HUES48 (cell line): Measurements from ENCODE around the gene B4GALNT4.

Experiments used
- H3K27ac ChIP-seq: one replicate; pipeline ENCODE4 v1.7.0; 2013; ENCODE audit warnings: low read depth, low read length, inconsistent platforms
- H3K27me3 ChIP-seq: 2 replicates; pipeline ENCODE4 v1.6.1; 2013; ENCODE audit warnings: mild to moderate bottlenecking, low read length; ENCODE audit not compliant: control insufficient read depth, insufficient read depth
- H3K36me3 ChIP-seq: 2 replicates; pipeline ENCODE4 v1.6.1; 2013; ENCODE audit warnings: low read length; ENCODE audit not compliant: control insufficient read depth, insufficient read depth
- H3K4me1 ChIP-seq: 2 replicates; pipeline ENCODE4 v1.6.1; 2013; ENCODE audit warnings: mild to moderate bottlenecking, low read length; ENCODE audit not compliant: control insufficient read depth, insufficient read depth
- H3K4me3 ChIP-seq: 2 replicates; pipeline ENCODE4 v1.5.1; 2013; ENCODE audit warnings: mild to moderate bottlenecking, low read depth, low read length
- H3K9ac ChIP-seq: 2 replicates; pipeline ENCODE4 v1.6.1; 2013; ENCODE audit warnings: mild to moderate bottlenecking, low read depth, low read length, moderate library complexity
- H3K9me3 ChIP-seq: 2 replicates; pipeline ENCODE4 v1.6.1; 2013; ENCODE audit warnings: low read length; ENCODE audit not compliant: control insufficient read depth, insufficient read depth

Gene B4GALNT4

DNA sequence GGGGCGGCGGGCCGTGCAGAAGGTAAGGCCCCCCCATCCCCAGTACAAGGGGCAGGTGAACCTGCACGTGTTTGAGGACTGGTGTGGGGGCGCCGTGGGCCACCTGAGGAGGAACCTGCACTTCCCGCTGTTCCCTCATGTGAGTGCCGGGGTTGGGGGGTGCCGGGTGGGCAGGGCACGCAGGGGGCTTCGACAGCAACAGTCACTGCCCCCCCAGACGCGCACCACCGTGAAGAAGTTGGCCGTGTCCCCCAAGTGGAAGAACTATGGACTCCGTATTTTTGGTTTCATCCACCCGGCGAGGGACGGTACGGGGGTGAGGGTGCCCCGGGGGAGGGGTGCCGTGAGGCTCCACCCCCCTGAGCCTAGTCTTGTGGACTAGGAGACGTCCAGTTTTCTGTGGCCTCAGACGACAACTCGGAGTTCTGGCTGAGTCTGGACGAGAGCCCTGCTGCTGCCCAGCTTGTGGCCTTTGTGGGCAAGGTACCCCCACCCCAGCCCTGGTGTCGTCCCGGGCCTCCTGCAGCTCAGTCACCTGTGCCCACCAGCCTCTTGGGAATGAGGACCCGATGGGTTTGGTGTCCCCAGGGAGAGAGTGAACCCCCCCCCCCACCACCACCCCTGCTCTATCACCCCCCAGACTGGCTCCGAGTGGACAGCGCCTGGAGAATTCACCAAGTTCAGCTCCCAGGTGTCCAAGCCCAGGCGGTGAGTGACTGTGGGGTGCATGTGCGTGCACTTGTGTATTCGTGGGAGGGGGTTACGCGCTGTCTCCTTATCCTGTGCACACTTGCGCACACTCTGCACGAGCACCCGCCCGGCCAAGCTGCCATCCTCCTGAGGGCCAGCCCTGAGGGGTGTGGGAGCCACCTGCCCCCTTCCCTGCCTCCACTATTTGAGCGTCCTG, 3.8 kb downstream of the B4GALNT4 start:
- peaks cover 51% of the 10 kb centered on the region for H3K36me3 ChIP-seq
- H3K9me3 ChIP-seq = no peaks in the 10 kb centered on the region
- no peak overlapping the region for H3K9ac ChIP-seq
- no peak overlapping the region for H3K27ac ChIP-seq
- H3K4me1 ChIP-seq = peaks cover 12% of the 10 kb centered on the region
- H3K27me3 ChIP-seq = no peaks in the 10 kb centered on the region
- H3K4me3 ChIP-seq = no peak overlapping the region

DNA sequence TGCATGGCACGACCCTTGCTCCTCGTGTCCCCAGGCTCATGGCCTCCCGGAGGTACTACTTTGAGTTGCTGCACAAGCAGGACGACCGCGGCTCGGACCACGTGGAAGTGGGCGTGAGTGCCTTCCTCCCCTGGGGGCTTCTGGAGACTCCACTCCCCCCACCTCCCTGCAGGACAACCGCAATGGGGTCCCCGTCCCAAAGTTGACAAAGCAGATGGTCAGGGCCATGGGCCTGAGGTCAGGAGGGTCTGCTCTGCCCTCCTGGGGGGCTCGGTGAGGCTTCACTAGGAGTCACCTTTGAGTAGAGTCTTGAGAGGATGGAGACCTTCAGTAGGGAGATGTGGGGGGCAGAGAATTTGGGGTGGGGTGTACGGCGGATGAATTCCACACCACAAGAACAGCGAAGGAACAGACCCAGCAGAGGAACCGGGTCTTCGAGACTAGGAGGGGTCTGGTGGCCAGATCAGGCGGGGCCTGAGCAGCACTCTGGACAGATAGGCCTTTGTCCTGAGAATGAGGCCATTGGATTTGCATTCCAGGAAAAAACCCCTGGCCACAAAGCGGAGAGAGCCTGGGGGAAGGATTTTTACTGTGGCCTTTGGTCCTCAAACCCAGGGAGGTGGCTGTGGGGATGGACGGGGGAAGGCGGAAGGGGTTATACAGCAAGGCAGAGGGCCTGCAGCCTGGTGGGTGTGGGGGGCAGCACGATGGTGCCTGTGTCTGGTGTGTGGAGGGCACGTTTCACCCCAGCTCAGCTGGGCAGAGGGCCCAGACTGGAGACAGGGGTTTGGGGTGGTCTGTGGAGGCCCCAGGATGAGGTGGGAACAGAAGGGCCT, 4.6 kb downstream of the B4GALNT4 start:
- no peaks in the 10 kb centered on the region for H3K27me3 ChIP-seq
- H3K36me3 ChIP-seq = peaks cover 59% of the 10 kb centered on the region
- no peaks in the 10 kb centered on the region for H3K9me3 ChIP-seq
- H3K4me1 ChIP-seq = 0 out of 2 replicates have a peak, but pooled peaks cover 6% of the 10 kb centered on the region
- no peak overlapping the region for H3K9ac ChIP-seq
- no peak overlapping the region for H3K4me3 ChIP-seq
- H3K27ac ChIP-seq = no peak overlapping the region

DNA sequence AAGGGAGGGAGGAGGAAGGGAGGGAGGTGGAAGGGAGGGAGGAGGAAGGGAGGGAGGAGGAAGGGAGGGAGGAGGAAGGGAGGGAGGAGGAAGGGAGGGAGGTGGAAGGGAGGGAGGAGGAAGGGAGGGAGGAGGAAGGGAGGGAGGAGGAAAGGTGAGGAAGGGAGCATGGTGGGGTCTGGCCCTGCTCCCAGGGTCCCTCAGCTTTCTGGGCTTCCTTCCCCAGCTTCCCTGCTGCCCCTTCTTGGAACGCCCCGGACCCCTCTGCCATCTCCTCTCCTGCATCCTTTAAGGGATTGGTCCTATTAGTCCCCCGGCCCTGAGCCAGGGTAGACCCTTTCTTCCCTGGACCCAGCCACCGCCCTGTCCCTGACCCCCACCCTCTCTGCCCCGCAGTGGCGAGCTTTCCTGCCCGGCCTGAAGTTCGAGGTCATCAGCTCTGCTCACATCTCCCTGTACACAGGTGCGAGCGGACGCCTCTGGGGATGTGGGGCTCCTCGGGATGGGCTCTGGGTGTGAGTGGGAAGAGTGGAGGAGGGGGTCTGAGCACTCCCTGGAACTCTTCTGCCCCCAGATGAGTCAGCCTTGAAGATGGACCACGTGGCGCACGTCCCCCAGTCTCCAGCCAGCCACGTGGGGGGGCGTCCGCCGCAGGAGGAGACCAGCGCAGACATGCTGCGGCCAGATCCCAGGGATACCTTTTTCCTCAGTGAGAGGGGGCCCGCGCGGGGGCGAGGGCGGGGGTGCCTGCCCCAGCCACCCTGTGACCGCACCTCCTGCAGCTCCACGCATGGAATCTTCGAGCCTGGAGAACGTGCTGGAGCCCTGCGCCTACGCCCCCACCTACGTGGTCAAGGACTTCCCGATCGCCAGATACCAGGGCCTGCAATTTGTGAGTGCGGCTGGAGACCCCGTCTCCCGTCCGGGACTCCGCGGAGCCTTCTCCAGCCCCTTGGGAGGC, 6.0 kb downstream of the B4GALNT4 start:
- H3K27ac ChIP-seq = no peak overlapping the region
- H3K4me3 ChIP-seq = no peak overlapping the region
- no peaks in the 10 kb centered on the region for H3K9me3 ChIP-seq
- H3K27me3 ChIP-seq = no peaks in the 10 kb centered on the region
- no peak overlapping the region for H3K9ac ChIP-seq
- 0 out of 2 replicates have a peak, but pooled peaks cover 3% of the 10 kb centered on the region for H3K4me1 ChIP-seq
- peaks cover 71% of the 10 kb centered on the region for H3K36me3 ChIP-seq

DNA sequence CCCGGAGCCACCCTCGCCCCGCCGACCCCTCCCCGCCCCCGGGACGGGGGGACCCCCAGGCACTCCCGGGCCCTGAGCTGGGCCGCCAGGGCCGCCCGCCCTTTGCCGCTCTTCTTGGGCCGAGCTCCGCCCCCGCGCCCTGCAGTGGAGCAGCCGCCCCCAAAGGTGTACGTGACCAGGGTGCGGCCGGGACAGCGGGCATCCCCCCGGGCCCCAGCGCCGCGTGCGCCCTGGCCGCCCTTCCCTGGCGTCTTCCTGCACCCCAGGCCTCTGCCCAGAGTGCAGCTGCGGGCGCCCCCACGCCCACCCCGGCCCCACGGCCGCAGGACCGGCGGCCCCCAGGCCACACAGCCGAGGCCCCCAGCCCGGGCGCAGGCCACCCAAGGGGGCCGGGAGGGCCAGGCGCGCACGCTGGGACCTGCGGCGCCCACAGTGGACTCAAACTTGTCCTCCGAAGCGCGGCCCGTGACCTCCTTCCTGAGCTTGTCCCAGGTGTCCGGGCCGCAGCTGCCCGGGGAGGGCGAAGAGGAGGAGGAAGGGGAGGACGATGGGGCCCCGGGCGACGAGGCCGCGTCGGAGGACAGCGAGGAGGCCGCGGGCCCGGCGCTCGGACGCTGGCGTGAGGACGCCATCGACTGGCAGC, 7.4 kb downstream of the B4GALNT4 start:
- no peak overlapping the region for H3K4me3 ChIP-seq
- no peaks in the 10 kb centered on the region for H3K4me1 ChIP-seq
- peaks cover 73% of the 10 kb centered on the region for H3K36me3 ChIP-seq
- H3K9ac ChIP-seq = no peak overlapping the region
- no peak overlapping the region for H3K27ac ChIP-seq
- H3K9me3 ChIP-seq = no peaks in the 10 kb centered on the region
- no peaks in the 10 kb centered on the region for H3K27me3 ChIP-seq

DNA sequence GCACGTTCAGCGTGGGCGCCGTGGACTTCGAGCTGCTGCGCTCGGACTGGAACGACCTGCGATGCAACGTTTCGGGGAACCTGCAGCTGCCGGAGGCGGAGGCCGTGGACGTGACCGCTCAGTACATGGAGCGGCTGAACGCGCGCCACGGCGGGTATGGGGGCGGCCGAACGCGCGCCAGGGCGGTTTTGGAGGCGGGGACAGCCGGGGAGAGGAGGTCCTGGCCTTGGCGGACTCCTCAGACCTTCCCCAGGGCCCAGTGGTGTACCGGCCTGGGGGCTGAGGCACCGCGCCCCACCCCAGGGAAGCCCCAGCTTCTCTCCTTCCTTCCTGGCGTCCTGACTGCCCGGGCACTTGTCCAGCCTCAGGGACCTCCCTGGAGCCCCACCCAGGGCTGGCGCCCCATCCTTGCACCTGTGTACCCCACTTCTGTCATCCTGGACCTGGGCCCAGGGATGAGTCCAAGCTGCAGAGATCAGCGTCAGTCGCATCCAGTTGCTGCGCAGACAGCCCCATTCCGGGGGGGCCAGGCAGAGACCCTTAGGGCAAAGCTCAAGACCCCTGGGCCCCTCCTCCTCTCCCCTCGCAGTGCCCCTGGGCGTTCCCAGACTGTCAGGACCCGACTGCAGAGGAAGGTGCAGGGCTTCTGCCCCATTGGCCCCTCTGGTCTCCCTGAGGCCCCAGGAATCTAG, 8.0 kb downstream of the B4GALNT4 start:
- H3K9me3 ChIP-seq = no peaks in the 10 kb centered on the region
- no peak overlapping the region for H3K9ac ChIP-seq
- no peak overlapping the region for H3K4me3 ChIP-seq
- H3K4me1 ChIP-seq = no peaks in the 10 kb centered on the region
- H3K27ac ChIP-seq = no peak overlapping the region
- H3K27me3 ChIP-seq = no peaks in the 10 kb centered on the region
- H3K36me3 ChIP-seq = peaks cover 71% of the 10 kb centered on the region

DNA sequence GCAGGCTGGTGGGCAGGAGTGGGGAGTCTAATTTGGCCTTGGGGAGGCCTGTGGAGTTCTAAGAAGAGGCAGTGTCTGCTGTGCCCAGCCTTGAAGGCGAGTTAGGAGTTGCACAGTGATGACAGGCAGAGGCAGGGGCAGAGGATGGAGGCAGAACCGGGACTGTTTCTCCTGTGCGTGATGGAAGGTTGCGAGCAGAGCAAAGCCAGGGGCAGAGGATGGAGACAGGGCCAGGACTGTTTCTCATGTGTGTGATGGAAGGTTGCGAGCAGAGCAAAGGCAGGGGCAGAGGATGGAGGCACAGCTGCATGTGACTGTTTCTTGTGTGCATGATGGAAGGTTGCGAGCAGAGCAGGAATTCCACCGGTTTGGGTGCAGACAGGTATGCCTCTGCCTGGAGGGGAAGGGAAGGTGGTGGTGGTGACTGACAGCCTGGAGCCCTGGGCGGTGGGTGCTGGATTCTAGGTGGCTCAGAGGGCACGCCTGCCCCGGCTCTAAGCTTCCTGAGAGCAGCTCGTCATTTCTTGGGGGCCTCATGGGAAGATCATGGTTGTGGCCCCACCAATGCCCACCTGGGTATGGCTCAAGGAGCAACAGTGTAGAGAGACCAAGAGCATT, 8.7 kb downstream of the B4GALNT4 start:
- Histone ChIP-seq H3K9ac (no peak overlapping the region), H3K4me3 (no peak overlapping the region), H3K27ac (no peak overlapping the region), H3K4me1 (no peaks in the 10 kb centered on the region), H3K36me3 (peaks cover 65% of the 10 kb centered on the region), H3K27me3 (no peaks in the 10 kb centered on the region), H3K9me3 (no peaks in the 10 kb centered on the region)

DNA sequence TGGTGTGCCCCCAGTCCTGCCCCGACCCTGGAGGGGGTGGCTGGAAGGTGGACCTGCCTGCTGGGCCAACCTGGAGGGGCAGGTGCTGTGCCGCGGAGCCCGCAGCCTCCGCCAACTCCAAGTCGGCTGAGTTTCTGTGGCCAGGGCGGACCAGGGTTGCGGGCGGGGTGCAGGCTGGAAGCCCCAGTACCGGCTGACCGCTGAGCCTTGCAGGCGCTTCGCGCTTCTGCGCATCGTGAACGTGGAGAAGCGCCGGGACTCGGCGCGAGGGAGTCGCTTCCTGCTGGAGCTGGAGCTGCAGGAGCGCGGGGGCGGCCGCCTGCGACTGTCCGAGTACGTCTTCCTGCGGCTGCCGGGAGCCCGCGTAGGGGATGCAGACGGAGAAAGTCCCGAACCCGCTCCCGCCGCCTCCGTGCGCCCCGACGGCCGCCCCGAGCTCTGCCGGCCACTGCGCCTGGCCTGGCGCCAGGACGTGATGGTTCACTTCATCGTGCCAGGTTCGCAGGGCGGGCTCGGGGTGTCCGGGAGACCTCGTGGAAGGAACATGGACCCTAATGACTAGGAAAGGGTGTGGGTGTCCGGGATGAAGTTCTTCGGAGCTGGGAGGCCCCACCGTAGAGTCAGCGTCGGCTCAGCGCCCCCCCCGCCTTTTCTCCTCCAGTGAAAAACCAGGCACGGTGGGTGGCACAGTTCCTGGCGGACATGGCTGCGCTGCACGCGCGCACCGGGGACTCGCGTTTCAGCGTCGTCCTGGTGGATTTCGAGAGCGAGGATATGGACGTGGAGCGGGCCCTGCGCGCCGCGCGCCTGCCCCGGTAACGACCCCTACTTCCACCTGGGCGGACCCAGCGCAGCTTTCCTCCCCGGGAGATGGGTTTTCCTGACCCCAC, 10.2 kb downstream of the B4GALNT4 start:
- Histone ChIP-seq H3K9ac (no peak overlapping the region), H3K27me3 (no peaks in the 10 kb centered on the region), H3K4me1 (no peaks in the 10 kb centered on the region), H3K9me3 (no peaks in the 10 kb centered on the region), H3K36me3 (peaks cover 53% of the 10 kb centered on the region), H3K27ac (no peak overlapping the region), H3K4me3 (no peak overlapping the region)

DNA sequence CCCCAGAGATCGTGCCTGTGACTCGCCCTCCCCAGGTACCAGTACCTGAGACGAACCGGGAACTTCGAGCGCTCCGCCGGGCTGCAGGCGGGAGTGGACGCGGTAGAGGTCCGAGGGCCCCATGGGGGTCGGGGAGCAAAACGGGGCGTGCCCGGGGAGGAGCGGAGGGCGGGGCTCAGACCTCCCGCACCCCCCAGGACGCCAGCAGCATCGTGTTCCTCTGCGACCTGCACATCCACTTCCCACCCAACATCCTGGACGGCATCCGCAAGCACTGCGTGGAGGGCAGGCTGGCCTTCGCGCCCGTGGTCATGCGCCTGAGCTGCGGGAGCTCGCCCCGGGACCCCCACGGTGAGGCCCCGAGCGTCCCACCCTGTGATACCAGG, 10.8 kb downstream of the B4GALNT4 start:
- Histone ChIP-seq H3K4me1 (no peaks in the 10 kb centered on the region), H3K27me3 (no peaks in the 10 kb centered on the region), H3K4me3 (no peak overlapping the region), H3K36me3 (peaks cover 53% of the 10 kb centered on the region), H3K27ac (no peak overlapping the region), H3K9ac (no peak overlapping the region), H3K9me3 (no peaks in the 10 kb centered on the region)

DNA sequence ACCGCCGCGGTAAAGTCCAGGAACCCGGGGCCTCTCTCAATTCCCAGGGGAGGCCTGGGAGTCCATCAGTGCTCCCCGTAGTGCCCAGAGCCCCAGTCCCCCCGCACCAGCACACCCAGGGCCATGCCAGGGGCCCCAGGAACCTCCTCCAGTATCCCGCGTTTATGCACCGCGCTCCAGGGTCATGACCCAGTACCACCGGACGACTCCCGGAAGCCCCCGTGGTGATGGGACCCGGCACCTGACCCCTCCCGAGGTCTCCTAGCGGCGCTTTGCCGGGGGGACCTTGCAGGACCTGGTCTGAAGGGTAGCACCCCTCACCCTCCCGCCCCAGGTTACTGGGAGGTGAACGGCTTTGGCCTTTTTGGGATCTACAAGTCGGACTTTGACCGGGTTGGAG, 11.2 kb downstream of the B4GALNT4 start:
- H3K4me3 ChIP-seq = no peak overlapping the region
- peaks cover 49% of the 10 kb centered on the region for H3K36me3 ChIP-seq
- no peaks in the 10 kb centered on the region for H3K4me1 ChIP-seq
- no peaks in the 10 kb centered on the region for H3K27me3 ChIP-seq
- no peak overlapping the region for H3K9ac ChIP-seq
- H3K9me3 ChIP-seq = no peaks in the 10 kb centered on the region
- H3K27ac ChIP-seq = no peak overlapping the region
